Glomerular visceral epithelial cell (primary cell): Measurements from ENCODE around the gene TNFRSF12A.
A peak's percentile ranks its signal among the peaks of the same experiment; 100 is the strongest.

Experiments used
- DNase-seq: peaks from one replicate; pipeline ENCODE4 v3.0.0-alpha.2; 2016; ENCODE audit errors: extremely low spot score

The TNFRSF12A gene

DNA sequence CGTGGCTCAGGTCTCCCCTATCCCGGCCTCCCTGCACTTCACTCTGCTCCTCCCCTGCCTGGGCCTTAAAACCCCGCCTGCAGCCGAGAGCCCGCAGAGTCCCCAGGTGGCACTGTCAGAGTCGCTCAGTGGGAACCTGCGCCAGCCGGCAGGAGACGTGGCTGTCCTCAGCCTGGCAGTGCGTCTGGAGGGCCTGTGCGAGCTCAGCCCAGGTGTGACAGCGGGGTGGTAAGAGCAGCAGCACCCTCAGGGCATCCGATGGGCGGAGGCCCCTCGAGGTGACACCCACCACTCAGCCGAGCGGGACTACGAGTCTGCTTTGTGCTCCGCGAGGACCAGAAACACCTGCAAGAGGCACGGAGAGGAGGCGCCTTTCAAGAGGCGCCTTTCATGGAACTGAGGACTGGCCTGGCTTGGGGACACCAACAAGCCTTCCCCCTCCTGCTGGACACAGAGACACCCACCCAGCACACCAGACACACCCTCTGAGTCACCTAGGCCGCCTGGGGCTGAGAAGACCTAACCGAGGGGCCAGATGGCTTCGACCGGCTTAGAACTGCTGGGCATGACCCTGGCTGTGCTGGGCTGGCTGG is 7.2 kb upstream of the TNFRSF12A start, which contains the start of gene CLDN9:
TSS of gene CLDN9 (plus strand) at position 96 of the 593 bp plus-strand sequence. CDS start at position 536, 440 bp downstream.
- no peak for DNase-seq

DNA sequence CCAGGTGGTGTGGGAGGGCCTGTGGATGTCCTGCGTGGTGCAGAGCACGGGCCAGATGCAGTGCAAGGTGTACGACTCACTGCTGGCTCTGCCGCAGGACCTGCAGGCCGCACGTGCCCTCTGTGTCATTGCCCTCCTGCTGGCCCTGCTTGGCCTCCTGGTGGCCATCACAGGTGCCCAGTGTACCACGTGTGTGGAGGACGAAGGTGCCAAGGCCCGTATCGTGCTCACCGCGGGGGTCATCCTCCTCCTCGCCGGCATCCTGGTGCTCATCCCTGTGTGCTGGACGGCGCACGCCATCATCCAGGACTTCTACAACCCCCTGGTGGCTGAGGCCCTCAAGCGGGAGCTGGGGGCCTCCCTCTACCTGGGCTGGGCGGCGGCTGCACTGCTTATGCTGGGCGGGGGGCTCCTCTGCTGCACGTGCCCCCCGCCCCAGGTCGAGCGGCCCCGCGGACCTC is 6.6 kb upstream of the TNFRSF12A start:
- no peak for DNase-seq

DNA sequence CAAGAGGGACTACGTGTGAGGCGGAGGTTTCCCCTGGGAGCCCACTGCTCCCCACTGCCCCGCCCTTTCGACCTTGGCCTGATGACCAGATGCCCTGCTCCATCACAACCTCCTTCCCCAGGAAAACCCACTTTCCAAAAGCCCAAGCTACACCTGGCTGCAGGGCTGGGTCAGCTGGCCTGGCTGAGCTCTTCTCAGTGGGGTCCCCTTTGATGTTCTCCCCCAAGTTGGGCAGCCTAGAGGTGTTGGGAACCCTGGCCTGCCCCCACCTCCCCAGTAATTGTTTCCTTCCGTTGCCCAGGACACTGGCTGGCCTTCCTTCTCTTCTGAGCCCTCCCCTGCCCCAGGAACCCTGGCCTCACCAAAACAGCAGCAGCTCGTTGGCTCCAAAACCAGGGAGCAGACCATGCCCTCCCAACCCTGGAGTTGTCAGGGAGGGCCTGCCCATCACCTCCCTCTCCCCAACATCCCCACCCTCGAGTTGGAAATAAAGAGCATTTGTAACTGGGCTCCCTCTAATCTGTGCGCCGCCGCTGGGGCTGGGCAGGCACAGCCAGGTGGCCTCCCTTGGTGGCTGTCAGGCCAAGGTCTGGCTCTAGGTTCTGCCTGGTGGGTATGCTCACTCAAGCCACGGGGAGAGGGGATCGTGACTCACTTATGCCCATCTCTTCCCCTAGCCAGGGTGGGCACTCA is 6.0 kb upstream of the TNFRSF12A start:
- DNase-seq: no peak

DNA sequence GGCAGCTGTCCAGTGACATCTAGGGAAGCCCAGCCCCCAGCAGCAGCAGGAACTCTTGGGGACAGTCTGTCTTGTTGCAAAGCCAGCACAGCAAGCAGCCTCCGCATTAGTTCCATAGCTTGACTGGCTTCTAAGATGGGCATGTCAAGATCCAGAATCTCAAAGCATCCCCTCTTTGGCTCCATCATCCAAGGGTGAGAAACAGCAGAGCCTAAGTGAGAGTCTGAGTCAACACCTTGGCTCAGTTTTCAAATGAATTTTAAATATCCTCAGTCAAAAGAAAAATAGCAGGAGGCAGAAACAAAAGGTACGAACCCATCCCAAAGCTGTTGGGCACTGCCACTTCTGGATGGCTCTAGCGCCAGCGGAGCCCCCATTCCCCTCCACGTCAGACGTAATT is 5.2 kb upstream of the TNFRSF12A start:
- DNase-seq: no peak

DNA sequence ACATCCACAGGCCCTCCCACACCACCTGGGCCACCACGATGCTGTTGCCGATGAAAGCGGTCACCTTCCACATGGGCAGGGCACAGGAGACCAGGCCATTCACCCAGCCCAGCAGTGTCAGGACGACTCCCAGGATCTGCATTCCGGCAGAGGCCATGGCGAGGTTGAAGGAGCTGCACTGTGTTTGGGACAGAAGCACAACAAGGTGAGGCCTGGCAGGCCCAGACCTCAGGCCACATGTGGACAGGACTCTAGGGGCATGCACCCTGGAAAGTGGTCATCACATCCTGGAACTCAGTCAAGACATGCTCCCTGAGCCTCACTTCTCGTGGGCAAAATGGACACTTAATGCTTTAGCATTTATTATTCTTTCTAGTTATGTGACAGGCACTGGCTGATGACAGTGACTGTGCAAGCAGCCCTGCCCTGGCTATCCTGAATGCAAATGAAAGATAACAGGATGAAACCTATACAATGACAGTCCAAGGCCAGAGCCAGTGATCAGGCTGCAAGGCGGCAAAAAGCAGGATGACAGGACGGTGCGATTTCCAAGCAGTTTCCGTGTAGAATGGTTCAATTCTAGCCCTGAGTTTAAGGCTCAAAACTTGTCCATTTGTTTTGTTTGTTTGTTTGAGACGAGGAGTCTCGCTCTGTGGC is 4.2 kb upstream of the TNFRSF12A start:
- DNase-seq: no peak

DNA sequence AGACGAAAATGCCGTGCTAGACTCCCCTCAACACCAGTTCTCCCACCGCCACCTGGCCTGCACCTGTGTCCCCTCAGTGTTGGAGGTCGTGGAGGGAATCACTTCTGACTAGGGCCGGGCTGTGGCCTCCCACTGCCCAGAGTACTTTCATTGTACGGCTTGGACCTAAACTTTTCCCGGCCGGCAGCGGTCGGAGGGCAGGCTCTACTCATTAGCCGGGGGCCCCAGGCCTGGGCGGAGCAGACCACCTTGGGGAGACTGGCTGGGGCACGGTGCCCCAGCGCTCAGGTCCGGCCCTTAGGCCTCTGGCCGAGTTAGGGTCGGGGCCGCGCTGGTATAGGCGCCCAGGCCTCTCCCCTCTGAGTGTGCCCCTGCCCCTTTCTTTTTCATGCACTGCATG is 2.8 kb upstream of the TNFRSF12A start:
- no peak for DNase-seq

DNA sequence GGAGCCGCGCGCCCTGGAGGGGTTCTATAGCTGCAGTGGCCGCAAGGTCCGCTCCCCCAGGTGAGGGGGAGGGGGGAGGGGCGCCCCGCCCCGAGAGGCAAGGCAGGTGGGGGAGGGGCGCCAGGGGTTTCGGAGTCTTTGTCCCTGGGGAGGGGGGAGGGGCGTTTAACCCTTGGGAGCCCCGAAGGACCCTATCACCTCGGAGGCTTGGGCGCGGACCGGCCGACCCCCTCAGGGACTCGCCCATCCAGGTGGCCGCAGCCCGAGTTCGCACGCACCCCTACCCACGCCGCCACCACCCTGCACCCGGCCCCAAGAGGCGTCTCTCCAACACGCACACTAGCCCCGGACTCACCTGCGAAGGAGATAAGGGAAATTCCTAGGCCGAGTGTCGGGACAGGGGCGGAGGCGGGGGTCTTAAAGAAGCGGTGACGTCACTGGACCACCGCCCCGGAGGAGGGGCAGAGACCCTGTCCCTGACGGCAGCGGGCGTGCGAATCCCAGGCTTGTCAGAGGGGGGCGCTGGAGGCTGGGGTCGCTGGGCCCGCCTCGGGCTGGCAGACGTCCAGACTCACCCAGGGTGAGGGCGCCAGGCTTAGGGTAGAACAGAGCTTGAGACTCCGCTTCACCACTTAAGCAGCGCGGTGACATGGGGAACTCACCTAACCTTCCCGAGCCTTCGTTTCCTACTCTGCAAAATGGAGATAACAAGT is 2.2 kb upstream of the TNFRSF12A start, which contains the start of gene CLDN6:
TSS of gene CLDN6 (minus strand) at position 390 of the 713 bp plus-strand sequence. CDS start 2,162 bp downstream, outside the sequence.
- DNase-seq: no peak

DNA sequence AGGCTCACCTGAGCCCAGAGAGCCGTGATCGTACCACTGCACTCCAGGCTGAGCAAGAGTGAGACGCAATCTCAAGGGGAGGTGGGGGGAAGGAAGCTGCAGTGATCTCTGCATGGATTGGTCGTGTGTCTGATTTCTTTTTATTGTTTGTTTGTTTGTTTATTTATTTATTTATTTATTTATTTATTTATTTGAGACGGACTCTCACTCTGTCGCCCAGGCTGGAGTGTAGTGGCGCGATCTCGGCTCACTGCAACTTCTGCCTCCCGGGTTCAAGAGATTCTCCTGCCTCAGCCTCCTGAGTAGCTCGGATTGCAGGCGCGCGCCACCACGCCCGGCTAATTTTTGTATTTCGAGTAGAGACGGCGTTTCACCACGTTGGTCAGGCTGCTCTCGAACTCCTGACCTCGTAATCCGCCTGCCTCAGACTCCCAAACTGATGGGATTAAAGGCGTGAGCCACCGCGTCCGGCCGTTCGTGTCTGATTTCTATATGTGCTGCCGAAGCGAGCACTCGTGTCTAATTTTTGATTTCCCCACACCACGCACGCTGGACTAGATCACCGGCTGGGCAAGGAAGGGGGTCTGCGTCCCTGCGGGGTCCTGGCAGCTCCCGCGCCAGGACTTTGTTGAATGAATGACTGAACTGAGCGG is 448 bp upstream of the TNFRSF12A start:
- no peak for DNase-seq

DNA sequence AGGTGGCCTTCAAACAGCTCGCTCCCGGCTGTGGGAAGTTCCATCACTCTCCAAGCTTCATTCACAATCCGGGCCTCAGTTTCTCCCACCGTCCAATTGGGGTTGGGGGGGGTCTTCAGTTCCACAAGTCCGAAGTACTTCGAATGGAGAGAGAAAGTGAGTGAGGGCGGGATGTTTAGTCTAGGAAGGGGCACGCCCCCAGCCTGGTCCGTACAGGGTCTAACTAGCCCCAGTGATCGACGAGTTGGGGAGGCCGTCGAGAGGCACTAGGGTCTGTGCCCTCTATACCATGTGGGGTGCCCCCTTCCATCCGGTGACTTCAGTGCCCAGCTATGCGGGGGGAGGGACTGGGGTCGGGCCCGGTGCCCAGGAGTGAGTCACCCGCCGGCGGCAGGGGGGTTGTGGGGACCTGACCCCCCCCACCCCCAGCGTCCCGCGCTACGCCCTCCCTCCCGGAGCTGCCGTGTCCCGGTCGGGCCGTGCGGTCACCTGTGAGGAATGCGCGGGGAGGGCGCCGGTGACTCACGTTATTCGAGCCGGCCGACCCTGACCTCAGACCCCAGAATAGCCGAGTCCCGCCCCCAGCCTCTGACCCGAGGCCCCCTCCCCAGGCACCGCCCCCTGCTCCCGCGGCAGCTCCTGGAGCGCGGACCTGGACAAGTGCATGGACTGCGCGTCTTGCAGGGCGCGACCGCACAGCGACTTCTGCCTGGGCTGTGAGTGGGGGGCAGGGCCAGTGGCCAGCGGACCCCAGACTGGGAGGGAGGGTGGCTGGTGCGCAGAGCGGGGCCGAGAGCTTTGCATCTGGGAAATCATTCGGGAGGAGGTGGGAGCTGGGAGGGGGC is 658 bp downstream of the TNFRSF12A start:
- DNase-seq: peak; percentile 97

DNA sequence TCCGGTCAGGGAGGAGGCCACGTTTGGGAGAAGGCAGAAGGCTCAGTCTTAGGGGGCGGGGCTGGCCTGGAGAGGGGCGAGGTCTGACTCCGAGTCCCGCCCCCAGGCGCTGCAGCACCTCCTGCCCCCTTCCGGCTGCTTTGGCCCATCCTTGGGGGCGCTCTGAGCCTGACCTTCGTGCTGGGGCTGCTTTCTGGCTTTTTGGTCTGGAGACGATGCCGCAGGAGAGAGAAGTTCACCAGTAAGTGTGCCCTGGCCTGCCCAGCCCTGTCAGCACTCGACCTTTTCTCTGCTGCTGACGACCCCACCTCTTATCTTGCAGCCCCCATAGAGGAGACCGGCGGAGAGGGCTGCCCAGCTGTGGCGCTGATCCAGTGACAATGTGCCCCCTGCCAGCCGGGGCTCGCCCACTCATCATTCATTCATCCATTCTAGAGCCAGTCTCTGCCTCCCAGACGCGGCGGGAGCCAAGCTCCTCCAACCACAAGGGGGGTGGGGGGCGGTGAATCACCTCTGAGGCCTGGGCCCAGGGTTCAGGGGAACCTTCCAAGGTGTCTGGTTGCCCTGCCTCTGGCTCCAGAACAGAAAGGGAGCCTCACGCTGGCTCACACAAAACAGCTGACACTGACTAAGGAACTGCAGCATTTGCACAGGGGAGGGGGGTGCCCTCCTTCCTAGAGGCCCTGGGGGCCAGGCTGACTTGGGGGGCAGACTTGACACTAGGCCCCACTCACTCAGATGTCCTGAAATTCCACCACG is 1.5 kb downstream of the TNFRSF12A start:
- DNase-seq: peak; percentile 95

DNA sequence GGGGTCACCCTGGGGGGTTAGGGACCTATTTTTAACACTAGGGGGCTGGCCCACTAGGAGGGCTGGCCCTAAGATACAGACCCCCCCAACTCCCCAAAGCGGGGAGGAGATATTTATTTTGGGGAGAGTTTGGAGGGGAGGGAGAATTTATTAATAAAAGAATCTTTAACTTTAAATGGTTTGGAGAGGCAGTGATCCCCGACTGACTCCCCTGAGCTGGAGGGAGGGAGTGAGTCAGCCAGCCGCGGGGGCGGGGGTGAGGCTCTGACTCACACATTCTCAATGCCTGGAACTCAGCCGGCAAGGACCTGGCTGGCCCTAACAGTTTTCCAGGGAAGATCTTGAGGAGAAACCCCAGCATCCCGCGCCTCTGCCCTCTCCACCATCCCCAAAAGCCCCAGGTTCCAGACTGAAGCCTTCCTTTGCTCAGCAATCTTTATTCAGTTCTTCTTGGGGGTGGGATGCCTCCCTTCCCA is 2.1 kb downstream of the TNFRSF12A start:
- peak; percentile 93 for DNase-seq

DNA sequence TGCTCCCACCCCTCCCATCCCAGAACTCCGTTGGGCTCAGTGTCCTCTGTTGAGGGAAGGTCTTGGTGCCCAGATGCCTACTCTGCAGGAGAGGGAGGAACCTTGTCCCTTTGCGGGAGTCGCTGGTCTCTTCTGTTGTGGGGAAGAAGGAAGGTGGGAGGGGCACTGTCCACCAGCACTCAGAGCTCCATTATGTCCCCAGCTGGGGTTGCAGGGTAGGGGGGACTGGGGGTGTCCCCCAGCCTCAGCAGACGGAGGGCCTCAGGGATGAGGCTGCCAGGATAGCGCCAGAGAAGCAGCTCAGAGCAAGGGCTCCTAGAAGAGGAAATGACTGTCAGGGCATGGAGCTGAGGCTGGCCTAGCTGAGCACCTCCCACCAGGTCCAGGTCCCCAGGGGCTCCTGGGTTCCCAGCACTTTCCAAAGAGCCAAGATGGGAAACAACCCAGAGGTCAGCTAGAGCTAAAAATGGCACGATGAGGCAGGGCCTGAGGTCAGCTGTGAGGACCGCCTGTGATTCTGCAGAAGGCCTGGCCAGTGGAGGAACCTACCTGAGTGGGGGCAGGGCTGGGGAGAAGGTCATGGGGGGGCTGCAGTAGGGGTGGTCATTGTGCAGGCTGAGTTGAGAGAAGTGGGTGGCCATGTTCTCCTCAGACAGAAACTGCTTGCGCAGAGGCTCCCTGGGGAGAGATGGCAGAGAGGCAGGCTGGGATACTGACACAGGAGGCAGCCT is 2.7 kb downstream of the TNFRSF12A start:
- no peak for DNase-seq

DNA sequence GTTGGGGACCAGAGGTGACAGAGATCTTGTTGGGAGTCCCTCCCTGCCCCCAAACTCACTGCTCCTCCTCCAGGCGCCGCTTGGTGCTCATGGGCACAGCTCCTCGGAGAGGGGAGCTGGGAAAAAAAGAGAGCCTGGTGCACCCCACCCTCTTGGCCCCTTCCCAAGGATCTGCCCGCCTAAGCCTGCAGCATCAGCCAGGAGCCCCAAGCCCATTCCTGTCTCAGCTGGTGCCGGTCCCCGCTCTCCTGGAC is 3.2 kb downstream of the TNFRSF12A start:
- peak; percentile 92 for DNase-seq

DNA sequence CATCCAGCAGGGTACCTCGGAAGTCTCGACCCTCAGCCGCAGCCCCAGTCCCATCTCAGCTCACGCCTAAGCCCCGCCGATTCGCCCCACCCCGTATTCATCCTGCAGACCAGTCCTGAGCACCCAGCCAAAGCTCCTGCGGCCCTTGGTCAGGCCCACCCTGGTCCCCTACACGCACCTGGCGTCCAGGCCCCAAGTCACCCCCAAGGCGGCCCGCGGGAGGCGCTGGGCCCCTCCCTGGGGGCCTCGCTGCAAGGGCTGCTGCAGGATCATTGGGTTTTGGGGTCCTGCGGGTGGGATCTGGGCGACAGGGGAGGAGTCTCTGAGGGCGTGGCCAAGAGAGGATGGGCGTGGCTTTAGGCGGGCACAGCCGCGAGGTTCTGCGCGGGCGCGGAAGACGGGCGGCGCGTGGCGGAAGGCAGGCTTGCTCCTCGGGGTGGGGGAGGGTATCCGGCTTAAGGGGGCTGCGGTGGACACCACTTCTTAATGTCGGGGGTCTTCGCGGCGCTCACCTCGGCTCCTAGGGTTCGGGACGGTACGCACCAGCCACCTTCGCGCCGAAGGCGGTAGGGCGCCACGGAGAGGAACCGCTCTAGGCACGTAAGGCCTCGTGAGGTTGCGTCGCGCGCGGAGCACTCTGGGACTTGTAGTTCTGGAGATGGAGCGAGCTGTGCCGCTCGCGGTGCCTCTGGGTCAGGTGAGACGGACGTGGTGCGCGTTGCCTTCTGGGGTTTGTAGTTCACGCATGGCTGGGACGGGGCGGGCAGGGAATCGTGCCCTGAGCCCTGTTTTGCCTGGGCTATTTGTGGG is 3.7 kb downstream of the TNFRSF12A start, which contains the start of the genes HCFC1R1 and THOC6:
TSS of gene HCFC1R1 (minus strand) at position 274 of the 810 bp plus-strand sequence. CDS start at position 273, 1 bp downstream.
TSS of gene THOC6 (plus strand) at position 367 of the 810 bp plus-strand sequence. CDS start at position 659, 292 bp downstream.
- DNase-seq: peak; percentile 97

DNA sequence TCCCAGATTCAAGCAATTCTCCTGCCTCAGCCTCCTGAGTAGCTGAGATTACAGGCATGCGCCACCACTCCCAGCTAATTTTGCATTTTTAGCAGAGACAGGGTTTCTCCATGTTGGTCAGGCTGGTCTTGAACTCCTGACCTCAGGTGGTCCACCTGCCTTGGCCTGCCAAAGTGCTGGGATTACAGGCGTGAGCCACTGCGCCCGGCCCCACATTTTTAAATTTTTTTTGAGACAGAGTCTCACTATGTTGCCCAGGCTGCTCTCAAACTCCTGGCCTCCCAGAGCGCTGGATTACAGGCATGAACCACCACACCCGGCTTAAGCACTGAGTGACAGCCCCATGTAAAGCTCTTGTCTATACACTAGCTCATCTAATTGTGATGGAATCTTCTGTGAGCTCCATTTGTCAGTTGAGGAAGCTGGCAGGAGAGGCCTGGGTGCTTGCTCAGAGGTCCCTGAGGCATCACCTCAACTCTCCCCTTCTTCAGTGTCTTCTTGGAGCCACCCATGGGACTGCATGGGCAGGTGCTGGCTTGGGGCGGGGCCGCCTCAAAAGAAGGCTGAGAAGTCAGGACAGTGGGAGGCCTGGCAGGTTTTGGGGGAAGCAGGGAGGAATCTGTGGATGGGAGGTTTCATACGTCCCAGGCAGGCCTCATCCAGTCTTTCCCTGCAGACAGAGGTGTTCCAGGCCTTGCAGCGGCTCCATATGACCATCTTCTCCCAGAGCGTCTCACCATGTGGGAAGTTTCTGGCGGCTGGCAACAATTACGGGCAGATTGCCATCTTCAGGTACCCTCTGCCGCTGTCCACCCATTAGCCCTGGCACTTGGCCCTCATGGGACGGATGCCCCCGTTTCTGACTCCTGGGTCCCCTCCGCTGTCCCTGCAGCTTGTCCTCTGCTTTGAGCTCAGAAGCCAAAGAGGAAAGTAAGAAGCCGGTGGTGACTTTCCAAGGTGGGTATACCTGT is 5.1 kb downstream of the TNFRSF12A start:
- DNase-seq: no peak

DNA sequence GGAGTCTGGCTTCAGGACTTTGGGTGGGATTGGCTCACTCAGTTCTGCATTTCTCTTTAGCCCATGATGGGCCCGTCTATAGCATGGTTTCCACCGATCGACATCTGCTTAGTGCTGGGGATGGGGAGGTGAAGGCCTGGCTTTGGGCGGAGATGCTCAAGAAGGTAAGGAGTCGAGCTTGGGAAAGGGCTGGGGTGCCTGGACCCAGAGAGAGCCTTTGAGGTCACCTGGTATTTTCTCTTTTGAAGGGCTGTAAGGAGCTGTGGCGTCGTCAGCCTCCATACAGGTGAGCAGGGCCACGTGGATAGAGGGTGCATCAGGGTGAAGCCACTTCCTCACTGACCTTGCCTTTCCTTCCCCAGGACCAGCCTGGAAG is 5.8 kb downstream of the TNFRSF12A start:
- no peak for DNase-seq
